ENCODE measurements around the gene RECQL5. TPM values are rescaled to one million over a fixed set of nuclear protein-coding genes. Genes with fewer than 3 reads are reported as not detected.
A peak's percentile ranks its signal among the peaks of the same experiment; 100 is the strongest.

RECQL5 gene
- total RNA-seq, 4 donors from 2014 or later, result 5.3 to 17.5 (median 7.4) TPM

GRCh38 chr17:75634754-75635609, 32.0 kb downstream of the RECQL5 start:
- Histone ChIP-seq H3K27ac (no peak overlapping the region), H3K36me3 (no peaks in the 10 kb centered on the region), H3K27me3 (no peaks in the 10 kb centered on the region), H3K9me3 (no peaks in the 10 kb centered on the region), H3K4me3 (no peak overlapping the region), H3K4me1 (peaks cover 38 to 39% of the 10 kb centered on the region in 2 donors)
- DNase-seq (no peak), ATAC-seq (no peak)
- intact Hi-C loops (cut with DNase I; ENCODE audit: low total_unique reads), result loop anchor here (10.0 kb wide), 1 partner anchor 60 kb away; no protein-coding TSS in a partner anchor
- in situ Hi-C loops (cut with MboI; ENCODE audit: low sequenced_read_pairs in 4 of 4), result loop anchor here in 1 of 4 donors (10.0 kb wide), 1 partner anchor 110 kb away; no protein-coding TSS in a partner anchor
- no peak for TF ChIP-seq POLR2A (IDR thresholded peaks at IDR 0.05)
- TF ChIP-seq CTCF (IDR thresholded peaks at IDR 0.05 in 4 of 5, conservative IDR thresholded peaks at IDR 0.05 in 1 of 5), result no peak

- no peaks in the 10 kb centered on the region for H3K9me3 ChIP-seq
- no peaks in the 10 kb centered on the region for H3K27me3 ChIP-seq
- no peak for DNase-seq
- ATAC-seq, result no peak
- intact Hi-C loops (cut with DNase I; ENCODE audit: low total_unique reads), result loop anchor here (10.0 kb wide), 1 partner anchor 60 kb away; no protein-coding TSS in a partner anchor
- TF ChIP-seq POLR2A (IDR thresholded peaks at IDR 0.05) (no peak), CTCF (IDR thresholded peaks at IDR 0.05 in 4 of 5, conservative IDR thresholded peaks at IDR 0.05 in 1 of 5) (no peak)
- H3K27ac ChIP-seq, result peak overlapping the region; percentile 43 to 84 (median 76)
- H3K4me3 ChIP-seq, result no peak overlapping the region
- in situ Hi-C loops (cut with MboI; ENCODE audit: low sequenced_read_pairs in 4 of 4), result loop anchor here in 1 of 4 donors (10.0 kb wide), 1 partner anchor 110 kb away; no protein-coding TSS in a partner anchor
- no peaks in the 10 kb centered on the region for H3K36me3 ChIP-seq
- peaks cover 38 to 39% of the 10 kb centered on the region in 2 donors for H3K4me1 ChIP-seq
These were observed 32.6 kb downstream of the RECQL5 start for GRCh38 chr17:75634376-75634740.

- peak overlapping the region; percentile 70 to 84 (median 76) for H3K27ac ChIP-seq
- intact Hi-C loops (cut with DNase I; ENCODE audit: low total_unique reads), result loop anchor here (1.0 to 10.0 kb wide), 3 partner anchors 33 to 117 kb away; partner anchors contain the start of genes RECQL5 and SAP30BP
- no peaks in the 10 kb centered on the region for H3K9me3 ChIP-seq
- H3K36me3 ChIP-seq, result no peaks in the 10 kb centered on the region
- H3K27me3 ChIP-seq, result no peaks in the 10 kb centered on the region
- in situ Hi-C loops (cut with MboI; ENCODE audit: low sequenced_read_pairs in 4 of 4), result loop anchor here in 1 of 4 donors (10.0 kb wide), 1 partner anchor 111 kb away; no protein-coding TSS in a partner anchor
- TF ChIP-seq CTCF (IDR thresholded peaks at IDR 0.05 in 4 of 5, conservative IDR thresholded peaks at IDR 0.05 in 1 of 5) (peak in 4 of 5 experiments; percentile 45 to 68 (median 54)), POLR2A (IDR thresholded peaks at IDR 0.05) (no peak)
- peak; percentile 90 to 93 for ATAC-seq
- H3K4me3 ChIP-seq, result peak overlapping the region in 3 of 4 donors; percentile 4 to 35 (median 12)
- H3K4me1 ChIP-seq, result peaks cover 38 to 39% of the 10 kb centered on the region in 2 donors
- peak; percentile 87 to 94 for DNase-seq
These were observed 33.2 kb downstream of the RECQL5 start for GRCh38 chr17:75633486-75634375.

- in situ Hi-C loops (cut with MboI; ENCODE audit: low sequenced_read_pairs in 4 of 4), result loop anchor here in 1 of 4 donors (10.0 kb wide), 1 partner anchor 112 kb away; no protein-coding TSS in a partner anchor
- Histone ChIP-seq H3K4me3 (peak within 1 kb of the TSS in 3 of 4 donors; percentile 4 to 35 (median 12)), H3K27ac (peak within 1 kb of the TSS; percentile 70 to 84 (median 76)), H3K4me1 (peaks cover 38 to 39% of the 10 kb centered on the region in 2 donors), H3K36me3 (no peaks in the 10 kb centered on the region), H3K9me3 (no peaks in the 10 kb centered on the region), H3K27me3 (no peaks in the 10 kb centered on the region)
- peak; percentile 63 to 81 for DNase-seq
- TF ChIP-seq POLR2A (IDR thresholded peaks at IDR 0.05) (peak in 1 of 2 donors; percentile 8), CTCF (IDR thresholded peaks at IDR 0.05 in 4 of 5, conservative IDR thresholded peaks at IDR 0.05 in 1 of 5) (peak; percentile 90 to 98 (median 96))
- ATAC-seq, result peak; percentile 72 to 75
- intact Hi-C loops (cut with DNase I; ENCODE audit: low total_unique reads), result loop anchor here (1.0 to 10.0 kb wide), 3 partner anchors 34 to 117 kb away; partner anchors contain the start of genes RECQL5 and SAP30BP
These were observed 34.0 kb downstream of the RECQL5 start, which contains the start of gene SMIM5 for GRCh38 chr17:75632863-75633485. TSS of gene SMIM5 (plus strand) at chr17:75633434. CDS start at chr17:75640202, 6,768 bp downstream.
